K562 (cell line): ENCODE results near the gene FZD1. TPM values are rescaled to one million over a fixed set of nuclear protein-coding genes. Genes with fewer than 3 reads are reported as not detected.

Experiments used
- ATAC-seq: fragments of 200-7000 bp; cut with Tn5 transposase; 3 replicates; pipeline ENCODE4 v1.9.1; 2020; ENCODE audit warnings: moderate library complexity
- BruUV-seq: library from RNA; stranded (reverse); fragments of 400-500 nt; replicated peaks from 2 replicates; lab custom pipeline; 2021; lab: Mats Ljungman, UMichigan
- CTCF ChIA-PET: fragments of 300-600 bp; formaldehyde crosslinking; extraction: SDS; loops from one replicate; lab custom pipeline; 2021; ENCODE audit warnings: low intra/inter-chr PET ratio; lab: Yijun Ruan, JAX
- POLR2A ChIA-PET: fragments of 300-600, 350-650 bp; sonication (Branson Sonifier 250); formaldehyde crosslinking; extraction: SDS; loops from one replicate; lab custom pipeline; 2021; ENCODE audit warnings: antibody characterized with exemption, inconsistent platforms; lab: Yijun Ruan, JAX
- DNase-seq, 4 experiments: peaks; one replicate each; pipeline versions ENCODE4 v3.0.0 to v3.0.0-alpha.2; 2011 to 2018; ENCODE audit warnings: low spot score in 3 of 4, mixed read lengths in 3 of 4; ENCODE audit errors: extremely low read depth in 1 of 4
- FAIRE-seq: peaks from 2 replicates; lab custom pipeline; 2011; peaks lifted over from hg19 to GRCh38; lab: Jason Lieb, UNC
- H2AFZ ChIP-seq: 2 replicates; pipeline ENCODE4 v1.6.0; 2011; ENCODE audit warnings: low read depth, low read length, control low read depth, inconsistent platforms
- H3K27ac ChIP-seq: fragments of 200-600 bp; 3 replicates; pipeline ENCODE4 v1.8.0; 2011; ENCODE audit warnings: low read depth, mild to moderate bottlenecking, control low read depth, inconsistent platforms, low read length, moderate library complexity, mixed read lengths; ENCODE audit errors: extremely low read depth
- H3K27me3 ChIP-seq, 2 experiments: fragments of 300-600 bp in 1 of 2; 2 replicates in 1 of 2; 3 replicates in 1 of 2; pipeline versions ENCODE4 v1.6.0 to v1.8.0; 2011; ENCODE audit warnings: inconsistent platforms in 2 of 2, low read length in 2 of 2, mild to moderate bottlenecking in 1 of 2, mixed read lengths in 1 of 2, moderate library complexity in 1 of 2; ENCODE audit not compliant: control insufficient read depth in 2 of 2, insufficient read depth in 2 of 2
- H3K36me3 ChIP-seq: fragments of 300-600 bp; 3 replicates; pipeline ENCODE4 v1.8.0; 2011; ENCODE audit warnings: mild to moderate bottlenecking, low read length, inconsistent platforms; ENCODE audit not compliant: control insufficient read depth, insufficient read depth
- H3K4me1 ChIP-seq, 2 experiments: fragments of 200-600 bp in 1 of 2; replicated peaks in 1 of 2; 2 replicates in 1 of 2; 3 replicates in 1 of 2; pipeline versions ENCODE4 v1.5.1 to v1.8.0; 2011; ENCODE audit warnings: inconsistent platforms in 2 of 2, low read length in 2 of 2, mild to moderate bottlenecking in 1 of 2, mixed read lengths in 1 of 2, moderate library complexity in 1 of 2; ENCODE audit not compliant: control insufficient read depth in 2 of 2, insufficient read depth in 2 of 2
- H3K4me2 ChIP-seq: 2 replicates; pipeline ENCODE4 v1.6.1; 2011; ENCODE audit warnings: low read length, control low read depth, inconsistent platforms, mixed read lengths; ENCODE audit not compliant: insufficient read depth
- H3K4me3 ChIP-seq: fragments of 200-600 bp; sonication (generic), shearing (Covaris generic); 2 replicates; pipeline ENCODE4 v1.5.1; 2016; ENCODE audit warnings: control low read depth, inconsistent platforms
- H3K79me2 ChIP-seq: fragments of 200-600 bp; 3 replicates; pipeline ENCODE4 v1.8.0; 2011; ENCODE audit warnings: low read length, inconsistent platforms; ENCODE audit not compliant: control insufficient read depth, insufficient read depth
- H3K9ac ChIP-seq, 2 experiments: 2 replicates each; pipeline versions ENCODE4 v1.6.0 to v1.6.1; 2011; ENCODE audit warnings: low read depth in 2 of 2, low read length in 2 of 2, control low read depth in 1 of 2, inconsistent platforms in 1 of 2, mild to moderate bottlenecking in 1 of 2, mixed read lengths in 1 of 2; ENCODE audit not compliant: insufficient read depth in 1 of 2
- H3K9me1 ChIP-seq: one replicate; pipeline ENCODE4 v1.6.0; 2011; ENCODE audit warnings: inconsistent platforms, mild to moderate bottlenecking, low read length, moderate library complexity; ENCODE audit not compliant: control insufficient read depth, insufficient read depth
- H3K9me3 ChIP-seq: replicated peaks from 2 replicates; pipeline ENCODE4 v1.5.1; 2011; ENCODE audit warnings: low read depth, low read length, inconsistent platforms; ENCODE audit not compliant: control insufficient read depth, insufficient read depth
- H4K20me1 ChIP-seq: replicated peaks from 2 replicates; pipeline ENCODE4 v1.6.1; 2011; ENCODE audit warnings: low read length, inconsistent platforms, mixed read lengths; ENCODE audit not compliant: control insufficient read depth, insufficient read depth
- AFF4 ChIP-seq: sonication (generic); formaldehyde crosslinking; IDR thresholded peaks from 2 replicates; pipeline ENCODE4 v1.8.0; 2023; ENCODE audit warnings: mild to moderate bottlenecking, missing genetic modification reagents
- CBX3 ChIP-seq, 2 experiments: IDR thresholded peaks; 1 replicate in 1 of 2; 2 replicates in 1 of 2; pipeline ENCODE4 v1.6.1; 2012; ENCODE audit warnings: inconsistent platforms in 2 of 2, low read length in 2 of 2, borderline replicate concordance in 1 of 2, control low read depth in 1 of 2
- CCAR2 ChIP-seq: fragments of 200-400 bp; formaldehyde crosslinking; IDR thresholded peaks from 2 replicates; pipeline ENCODE4 v1.6.1; 2017; ENCODE audit warnings: mild to moderate bottlenecking, low read depth, low read length
- CHCHD3 ChIP-seq: fragments of 250-450 bp; sonication (Bioruptor Pico); IDR thresholded peaks from 2 replicates; pipeline ENCODE4 v2.1.2; 2022; ENCODE audit warnings: mild to moderate bottlenecking
- ELF2 ChIP-seq: fragments of 250-450 bp; sonication (Bioruptor Pico); IDR thresholded peaks from 2 replicates; pipeline ENCODE4 v1.5.0; 2021; ENCODE audit warnings: mild to moderate bottlenecking
- HDAC2 ChIP-seq: fragments of 450-650 bp; IDR thresholded peaks from 2 replicates; pipeline ENCODE4 v1.6.1; 2016; ENCODE audit warnings: mild to moderate bottlenecking
- MLLT1 ChIP-seq, 2 experiments: fragments of 450-650 bp; IDR thresholded peaks; 2 replicates each; pipeline ENCODE4 v1.6.1; 2016
- MTF1 ChIP-seq: fragments of 250-450 bp; sonication (Bioruptor Pico); IDR thresholded peaks from 2 replicates; pipeline ENCODE4 v1.9.0; 2021; ENCODE audit warnings: moderate library complexity, mild to moderate bottlenecking, inconsistent platforms, borderline replicate concordance
- NR4A1 ChIP-seq, 2 experiments: fragments of 250-450 bp in 1 of 2; fragments of 450-650 bp in 1 of 2; sonication (Bioruptor Pico) in 1 of 2; IDR thresholded peaks; 2 replicates each; pipeline versions ENCODE4 v1.4.0 to v1.6.1; 2016 to 2020; ENCODE audit warnings: mild to moderate bottlenecking in 2 of 2, missing compliant biosample characterization in 1 of 2, missing genetic modification characterization in 1 of 2, moderate library complexity in 1 of 2
- SAFB2 ChIP-seq: fragments of 200-400 bp; formaldehyde crosslinking; IDR thresholded peaks from 2 replicates; pipeline ENCODE4 v1.6.1; 2018; ENCODE audit warnings: borderline replicate concordance, low read length, low read depth, moderate library complexity; ENCODE audit not compliant: severe bottlenecking
- SMAD2 ChIP-seq: fragments of 150-350 bp; IDR thresholded peaks from 2 replicates; pipeline ENCODE4 v1.6.1; 2014; ENCODE audit warnings: low read depth, mild to moderate bottlenecking, low read length
- SRF ChIP-seq, 2 experiments: fragments of 250-450, 450-650 bp in 1 of 2; sonication (Bioruptor Pico) in 1 of 2; sonication (generic) in 1 of 2; formaldehyde crosslinking; IDR thresholded peaks; 2 replicates each; pipeline versions ENCODE4 v1.5.0 to v1.5.1; 2020 to 2022; ENCODE audit warnings: mild to moderate bottlenecking in 1 of 2, missing genetic modification reagents in 1 of 2
- TCFL5 ChIP-seq: fragments of 250-450 bp; sonication (Bioruptor Pico); conservative IDR thresholded peaks from 2 replicates; pipeline ENCODE4 v1.6.1; 2021; ENCODE audit warnings: mild to moderate bottlenecking, moderate library complexity, matching md5 sums
- U2AF1 ChIP-seq: fragments of 200-400 bp; formaldehyde crosslinking; optimal IDR thresholded peaks from 2 replicates; pipeline ENCODE3; 2017; ENCODE audit warnings: mild to moderate bottlenecking, low read depth, low read length, moderate library complexity
- ZKSCAN3 ChIP-seq: fragments of 250-450 bp; sonication (Bioruptor Pico); IDR thresholded peaks from 2 replicates; pipeline ENCODE4 v1.4.0; 2020
- ZNF512 ChIP-seq: IDR thresholded peaks from 2 replicates; pipeline ENCODE4 v1.6.1; 2016; ENCODE audit warnings: missing genetic modification characterization, missing compliant biosample characterization
- ZNF785 ChIP-seq: fragments of 250-450 bp; sonication (Bioruptor Pico); IDR thresholded peaks from 2 replicates; pipeline ENCODE4 v1.4.0; 2020; ENCODE audit warnings: mild to moderate bottlenecking
- WGBS: fragments of 100-300 bp; shearing (Covaris generic); methylation state at CpG from one replicate; pipeline ENCODE4 v1.1.6; 2016; ENCODE audit warnings: low coverage, mixed read lengths; ENCODE audit not compliant: insufficient coverage; ENCODE audit errors: missing lambda C conversion rate; 5-methylcytosine and 5-hydroxymethylcytosine counted together
- in situ Hi-C: fragments of 300-500 bp; cut with MboI; formaldehyde crosslinking; loops from 4 replicates; pipeline ENCODE4 v1.15.0; 2018; ENCODE audit warnings: inconsistent platforms, mixed read lengths
- intact Hi-C: fragments of 100-400 bp; cut with micrococcal nuclease; formaldehyde crosslinking; loops from 2 replicates; pipeline ENCODE4 v1.14.2; 2022
- polyA plus RNA-seq, 8 experiments: library from polyadenylated mRNA; depleted of rRNA in 4 of 8; stranded (reverse) in 5 of 8; unstranded in 3 of 8; fragments of >200 nt; fragmentation: Nextera tagmentation in 2 of 8; fragmentation: Illumina TruSeq in 1 of 8; extraction: Ambion mirVana in 2 of 8; extraction: Trizol in 1 of 8; gene quantifications; 2 replicates each; pipeline versions ENCODE4 v1.2.1 to v1.2.3, GENCODE V29; 2011 to 2014; ENCODE audit warnings: inconsistent platforms in 1 of 8, missing spikeins in 1 of 8
- total RNA-seq, 7 experiments: library from RNA; depleted of rRNA in 6 of 7; stranded (reverse); fragments of >200 nt in 6 of 7; fragmentation: Illumina TruSeq in 2 of 7; extraction: Trizol in 2 of 7; gene quantifications; 2 replicates each; pipeline versions ENCODE4 v1.2.1 to v1.2.3, GENCODE V29; 2011 to 2021; ENCODE audit warnings: low replicate concordance in 1 of 7

Gene FZD1
- total and polyA plus RNA-seq, 9 of the 15 experiments (the other 6 are each of a cell fraction or from before 2014, with no cell fraction given): 0.25 to 5.1 (median 1.8) TPM

GRCh38 chr7:91295576-91295975 lies 31.3 kb downstream of the FZD1 start:
- ChIA-PET POLR2A (no interaction called here), CTCF (no interaction called here)
- Histone ChIP-seq H3K4me3 (no peak overlapping the region), H3K4me1 (peaks cover 5 to 14% of the 10 kb centered on the region in 2 experiments; a peak in 3 of 5 replicates), H3K79me2 (no peaks in the 10 kb centered on the region), H4K20me1 (no peaks in the 10 kb centered on the region), H3K27me3 (no peaks in the 10 kb centered on the region; a peak in 1 of 5 replicates), H3K9ac (no peak overlapping the region), H2AFZ (no peak overlapping the region), H3K9me3 (no peaks in the 10 kb centered on the region), H3K9me1 (no peaks in the 10 kb centered on the region), H3K4me2 (no peak overlapping the region), H3K27ac (no peak overlapping the region), H3K36me3 (no peaks in the 10 kb centered on the region)
- DNase-seq (no peak), ATAC-seq (no peak), FAIRE-seq (no peak)
- 49% methylated on average over 3 of the region's 3 CpGs for WGBS
- BruUV-seq: no TSS peak
- in situ Hi-C loops: no loop called here
- intact Hi-C loops: no loop called here
- TF ChIP-seq CHCHD3 (CRISPR knock-in tag) (no peak), ZNF512 (tag) (no peak), HDAC2 (no peak), SMAD2 (no peak), SRF (CRISPR knock-in tag; IDR thresholded peaks at IDR 0.05) (no peak), TCFL5 (no peak), AFF4 (CRISPR knock-in tag) (no peak), ELF2 (CRISPR knock-in tag) (no peak), SAFB2 (no peak), ZNF785 (CRISPR knock-in tag) (no peak), MLLT1 (IDR thresholded peaks at IDR 0.05) (no peak), U2AF1 (no peak), CCAR2 (no peak), CBX3 (IDR thresholded peaks at IDR 0.05; ENCODE audit: borderline replicate concordance in 1 of 2, low read length in 2 of 2) (no peak), ZKSCAN3 (CRISPR knock-in tag) (no peak), MTF1 (no peak), NR4A1 (CRISPR knock-in tag; IDR thresholded peaks at IDR 0.05) (no peak), NR4A1 (tag; IDR thresholded peaks at IDR 0.05) (no peak)
